A549 (cell line): Measurements from ENCODE around the gene MTRF1L.

ENCODE experiments used
- BHLHE40 ChIP-seq: IDR thresholded peaks from 2 replicates; pipeline ENCODE4 v1.6.1; 2012; ENCODE audit warnings: low read depth, low read length, inconsistent platforms
- CEBPB ChIP-seq, 2 experiments: fragments of >200 bp in 1 of 2; sonication (Bioruptor Twin) in 1 of 2; formaldehyde crosslinking in 1 of 2; IDR thresholded peaks; 2 replicates each; pipeline ENCODE4 v1.6.1; 2012 to 2016
- CTCF ChIP-seq: fragments of >200 bp; sonication (Bioruptor Twin); formaldehyde crosslinking; IDR thresholded peaks from 3 replicates; pipeline ENCODE4 v1.5.1; 2016
- EP300 ChIP-seq, 2 experiments: fragments of >200 bp; sonication (Bioruptor Twin); formaldehyde crosslinking; IDR thresholded peaks; 2 replicates in 1 of 2; 3 replicates in 1 of 2; pipeline ENCODE4 v1.6.1; 2016 to 2017
- FOSL2 ChIP-seq, 2 experiments: fragments of 450-650 bp in 1 of 2; fragments of >200 bp in 1 of 2; sonication (Bioruptor Twin) in 1 of 2; formaldehyde crosslinking; IDR thresholded peaks; 2 replicates each; pipeline versions ENCODE4 v1.5.0 to v1.6.1; 2016 to 2020; ENCODE audit warnings: mild to moderate bottlenecking in 1 of 2, moderate library complexity in 1 of 2
- HDAC2 ChIP-seq: fragments of 200-600 bp; sonication (generic); IDR thresholded peaks from 2 replicates; pipeline ENCODE4 v1.6.1; 2016
- JUNB ChIP-seq: fragments of >200 bp; sonication (Bioruptor Twin); formaldehyde crosslinking; IDR thresholded peaks from 2 replicates; pipeline ENCODE4 v1.6.1; 2016
- POLR2A ChIP-seq: IDR thresholded peaks from 2 replicates; pipeline ENCODE4 v1.6.1; 2012; ENCODE audit warnings: mild to moderate bottlenecking, low read length
- SMC3 ChIP-seq: fragments of >200 bp; sonication (Bioruptor Twin); formaldehyde crosslinking; IDR thresholded peaks from 3 replicates; pipeline ENCODE4 v1.6.1; 2018; ENCODE audit warnings: inconsistent platforms
- ZFP36 ChIP-seq: fragments of 450-650 bp; IDR thresholded peaks from 2 replicates; pipeline ENCODE4 v1.6.1; 2014; ENCODE audit warnings: borderline replicate concordance; ENCODE audit not compliant: partially characterized antibody
- TF ChIP-seq, protein P1 (sequence below): fragments of 200-600 bp; sonication (generic); IDR thresholded peaks from 2 replicates; pipeline ENCODE4 v1.6.1; 2016; ENCODE audit warnings: antibody characterized with exemption, mild to moderate bottlenecking, moderate library complexity

- no peak for TF ChIP-seq EP300 (IDR thresholded peaks at IDR 0.05)
- no peak for TF ChIP-seq JUNB
- TF ChIP-seq FOSL2 (IDR thresholded peaks at IDR 0.05): no peak
- TF ChIP-seq FOSL2 (CRISPR knock-in tag; IDR thresholded peaks at IDR 0.05): no peak
- no peak for TF ChIP-seq CTCF
- no peak for TF ChIP-seq POLR2A
- TF ChIP-seq BHLHE40: no peak
- TF ChIP-seq HDAC2: no peak
- TF ChIP-seq, protein P1, sequence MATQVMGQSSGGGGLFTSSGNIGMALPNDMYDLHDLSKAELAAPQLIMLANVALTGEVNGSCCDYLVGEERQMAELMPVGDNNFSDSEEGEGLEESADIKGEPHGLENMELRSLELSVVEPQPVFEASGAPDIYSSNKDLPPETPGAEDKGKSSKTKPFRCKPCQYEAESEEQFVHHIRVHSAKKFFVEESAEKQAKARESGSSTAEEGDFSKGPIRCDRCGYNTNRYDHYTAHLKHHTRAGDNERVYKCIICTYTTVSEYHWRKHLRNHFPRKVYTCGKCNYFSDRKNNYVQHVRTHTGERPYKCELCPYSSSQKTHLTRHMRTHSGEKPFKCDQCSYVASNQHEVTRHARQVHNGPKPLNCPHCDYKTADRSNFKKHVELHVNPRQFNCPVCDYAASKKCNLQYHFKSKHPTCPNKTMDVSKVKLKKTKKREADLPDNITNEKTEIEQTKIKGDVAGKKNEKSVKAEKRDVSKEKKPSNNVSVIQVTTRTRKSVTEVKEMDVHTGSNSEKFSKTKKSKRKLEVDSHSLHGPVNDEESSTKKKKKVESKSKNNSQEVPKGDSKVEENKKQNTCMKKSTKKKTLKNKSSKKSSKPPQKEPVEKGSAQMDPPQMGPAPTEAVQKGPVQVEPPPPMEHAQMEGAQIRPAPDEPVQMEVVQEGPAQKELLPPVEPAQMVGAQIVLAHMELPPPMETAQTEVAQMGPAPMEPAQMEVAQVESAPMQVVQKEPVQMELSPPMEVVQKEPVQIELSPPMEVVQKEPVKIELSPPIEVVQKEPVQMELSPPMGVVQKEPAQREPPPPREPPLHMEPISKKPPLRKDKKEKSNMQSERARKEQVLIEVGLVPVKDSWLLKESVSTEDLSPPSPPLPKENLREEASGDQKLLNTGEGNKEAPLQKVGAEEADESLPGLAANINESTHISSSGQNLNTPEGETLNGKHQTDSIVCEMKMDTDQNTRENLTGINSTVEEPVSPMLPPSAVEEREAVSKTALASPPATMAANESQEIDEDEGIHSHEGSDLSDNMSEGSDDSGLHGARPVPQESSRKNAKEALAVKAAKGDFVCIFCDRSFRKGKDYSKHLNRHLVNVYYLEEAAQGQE: no peak
- no peak for TF ChIP-seq SMC3
- no peak for TF ChIP-seq CEBPB (IDR thresholded peaks at IDR 0.05)
- no peak for TF ChIP-seq ZFP36
These were observed 25.8 kb upstream of the MTRF1L start for GRCh38 chr6:153028286-153028685.
